Stimulated activated CD8-positive, alpha-beta memory T cell treated with anti-CD3 and anti-CD28 coated beads, Interleukin-4, amount 100 ng/mL, for 4 hours (primary cell): ENCODE data around the gene STH.

Experiments
- DNase-seq, 2 donors: peaks; one replicate each; pipeline ENCODE4 v3.0.0-alpha.2; 2020; ENCODE audit warnings: low read depth in 2 of 2, low spot score in 1 of 2

Gene STH

GRCh38 chr17:45967378-45967777 is 31.7 kb upstream of the STH start:
- no peak for DNase-seq

GRCh38 chr17:45968732-45969131 is 30.3 kb upstream of the STH start:
- DNase-seq: no peak

GRCh38 chr17:45969726-45970125 is 29.3 kb upstream of the STH start:
- no peak for DNase-seq

- DNase-seq: no peak
Observed at GRCh38 chr17:45970659-45971058, 28.4 kb upstream of the STH start.

GRCh38 chr17:45971698-45972141 is 27.3 kb upstream of the STH start:
- DNase-seq: no peak

GRCh38 chr17:45972531-45972930 is 26.5 kb upstream of the STH start:
- DNase-seq: no peak

- no peak for DNase-seq
Observed at GRCh38 chr17:45973099-45973780, 25.8 kb upstream of the STH start.

- no peak for DNase-seq
Observed at GRCh38 chr17:45973946-45974859, 24.8 kb upstream of the STH start.

- DNase-seq: no peak
Observed at GRCh38 chr17:45974916-45975630, 24.0 kb upstream of the STH start.

- DNase-seq: no peak
Observed at GRCh38 chr17:45975640-45976295, 23.3 kb upstream of the STH start.

GRCh38 chr17:45976391-45976754 is 22.7 kb upstream of the STH start:
- no peak for DNase-seq

- DNase-seq: no peak
Observed at GRCh38 chr17:45976755-45977505, 22.1 kb upstream of the STH start.

GRCh38 chr17:45977506-45977824 is 21.6 kb upstream of the STH start:
- DNase-seq: no peak

- no peak for DNase-seq
Observed at GRCh38 chr17:45977976-45978626, 20.9 kb upstream of the STH start.

- DNase-seq: no peak
Observed at GRCh38 chr17:45979137-45979536, 19.9 kb upstream of the STH start.

GRCh38 chr17:45980855-45981254 is 18.2 kb upstream of the STH start:
- DNase-seq: no peak

GRCh38 chr17:45981306-45981705 is 17.7 kb upstream of the STH start:
- DNase-seq: no peak

GRCh38 chr17:45982791-45983613 is 16.0 kb upstream of the STH start:
- DNase-seq: no peak

GRCh38 chr17:45983614-45984310 is 15.3 kb upstream of the STH start:
- no peak for DNase-seq
